NCI-H128 (cell line): Measurements from ENCODE around the gene ERFL.
"Not testable (repeated sequence)": the region's sequence is repeated elsewhere in the genome, so short reads cannot be mapped to it uniquely, and the experiment has no call there.

Experiments
- DNase-seq: peaks from one replicate; lab custom pipeline; 2025; ENCODE audit not compliant: unreplicated experiment; lab: John Stamatoyannopoulos, UW

The ERFL gene

DNA sequence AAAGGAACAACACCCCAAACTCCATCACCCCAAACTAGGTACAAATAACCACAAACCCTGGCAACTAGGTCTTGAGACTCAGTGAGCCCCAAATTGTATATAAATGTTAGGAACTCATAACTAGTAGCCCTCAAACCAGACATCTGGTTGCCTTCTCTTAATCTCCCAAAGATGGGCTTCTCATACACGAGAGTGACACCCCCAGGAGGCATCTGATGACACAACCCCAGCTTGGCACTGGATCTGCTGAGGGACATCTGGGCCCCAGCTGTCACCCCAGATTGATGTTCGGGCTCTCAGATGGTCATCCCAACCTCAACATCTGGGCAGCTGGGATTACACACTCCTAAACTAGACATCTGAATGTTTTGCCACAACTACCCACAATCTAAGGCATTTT lies 16.1 kb upstream of the ERFL start:
- DNase-seq = no peak

DNA sequence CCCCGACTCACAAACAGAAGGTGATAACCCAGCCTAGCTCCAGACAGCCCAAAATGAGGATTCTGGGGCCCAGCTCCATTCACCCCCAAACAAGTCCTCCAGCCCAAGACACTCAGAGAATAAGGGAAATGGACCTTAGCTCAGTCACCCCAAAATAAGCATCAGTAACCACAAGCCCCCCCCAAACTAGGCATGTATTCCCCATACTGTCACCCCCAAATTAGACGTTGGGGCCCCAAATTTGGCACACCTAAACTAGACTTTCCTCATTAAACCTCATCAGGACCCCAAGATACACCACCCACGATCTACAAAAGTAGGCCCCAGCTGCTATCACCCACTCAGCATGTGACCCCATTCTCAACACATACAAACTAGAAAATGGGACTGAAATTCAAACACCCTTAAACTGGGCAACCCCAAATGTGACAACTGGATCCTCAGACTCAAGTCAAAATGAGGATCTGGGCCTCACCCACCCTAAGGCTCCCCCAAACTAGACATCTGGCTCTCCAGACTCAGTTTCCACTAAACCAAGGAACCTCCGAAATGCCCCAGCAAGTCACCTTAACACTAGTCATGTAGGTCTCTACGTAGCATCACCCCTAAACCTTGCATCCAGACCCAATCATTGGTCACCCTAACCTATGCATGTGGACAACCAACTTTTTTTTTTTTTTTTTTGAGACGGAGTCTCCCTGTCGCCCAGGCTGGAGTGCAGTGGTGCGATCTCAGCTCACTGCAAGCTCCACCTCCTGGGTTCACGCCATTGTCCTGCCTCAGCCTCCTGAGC lies 13.4 kb upstream of the ERFL start:
- DNase-seq = no peak

DNA sequence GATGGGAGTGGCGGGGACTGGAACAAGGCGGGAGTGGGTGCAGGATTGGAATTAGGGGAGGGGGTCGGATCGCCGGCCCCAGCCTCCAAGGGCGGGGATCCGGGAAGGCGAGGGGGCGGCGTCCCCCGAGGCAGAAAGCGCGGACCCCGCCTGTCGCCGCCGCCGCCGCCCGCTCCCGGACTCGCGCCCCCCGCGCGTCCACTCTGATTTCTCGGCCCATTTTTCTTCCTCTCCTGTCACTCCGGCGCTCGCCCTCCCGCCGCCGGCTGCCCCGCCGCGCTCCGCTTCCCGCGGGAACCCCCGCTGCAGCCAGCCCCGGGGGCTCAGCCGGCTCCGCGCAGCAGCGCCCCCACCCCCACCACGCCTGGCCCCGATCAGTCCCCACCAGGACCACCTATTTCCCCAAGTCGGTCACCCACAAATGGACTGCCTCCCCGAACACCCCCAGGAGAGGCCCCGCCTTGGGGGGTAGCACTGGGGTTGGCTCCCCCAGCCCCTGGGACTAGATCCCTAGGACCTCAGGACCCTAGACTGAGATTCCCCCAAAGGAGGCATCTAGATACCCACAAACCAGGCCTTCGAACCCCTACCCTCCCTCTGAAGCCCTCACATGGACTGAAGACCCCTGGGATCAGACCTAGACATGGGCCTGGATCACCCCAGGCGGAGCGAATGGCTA lies 12.6 kb upstream of the ERFL start:
- DNase-seq = no peak

DNA sequence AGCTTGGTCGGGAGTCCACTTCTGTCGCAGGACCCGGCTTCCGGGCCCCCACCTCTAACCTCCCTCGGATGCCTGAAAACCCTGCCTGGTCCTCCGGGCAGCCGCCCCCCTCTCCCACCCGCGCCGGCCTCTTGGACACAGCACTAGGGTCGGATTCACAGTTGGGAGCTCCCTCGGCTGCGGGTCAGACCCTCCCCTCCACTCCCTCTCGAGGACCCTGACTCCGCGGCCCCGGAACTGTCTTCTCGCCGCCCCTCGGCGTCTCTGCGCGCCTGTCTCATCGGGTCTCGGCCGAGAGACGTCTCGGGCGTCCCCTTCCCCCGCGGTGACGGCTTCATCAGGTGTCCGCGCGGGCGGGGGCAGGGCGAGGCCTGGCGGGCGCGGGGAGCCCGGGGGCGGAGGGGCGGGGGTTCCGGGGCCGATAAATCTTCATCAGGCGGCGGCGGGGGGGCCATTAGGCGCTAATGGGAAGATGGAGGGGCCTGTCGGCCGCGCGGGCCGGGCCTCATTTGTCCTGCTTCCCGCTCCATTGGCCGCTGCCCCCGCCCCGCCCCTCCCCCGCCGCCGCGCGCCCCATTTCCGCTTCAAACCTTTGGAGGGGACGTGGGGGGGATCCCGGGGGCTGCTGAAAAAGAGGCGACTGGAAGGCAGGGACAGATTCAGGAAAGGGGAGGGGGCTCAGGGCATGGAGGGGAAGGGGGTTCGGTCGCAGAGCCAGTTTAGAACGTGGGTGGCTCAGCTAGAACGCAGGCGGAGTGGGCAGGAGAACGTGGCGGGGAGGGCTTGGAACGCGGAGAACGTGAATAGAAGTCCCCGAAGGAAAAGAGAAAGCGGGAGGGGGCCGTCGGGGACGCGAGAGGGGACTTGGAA lies 11.8 kb upstream of the ERFL start:
- no peak for DNase-seq

DNA sequence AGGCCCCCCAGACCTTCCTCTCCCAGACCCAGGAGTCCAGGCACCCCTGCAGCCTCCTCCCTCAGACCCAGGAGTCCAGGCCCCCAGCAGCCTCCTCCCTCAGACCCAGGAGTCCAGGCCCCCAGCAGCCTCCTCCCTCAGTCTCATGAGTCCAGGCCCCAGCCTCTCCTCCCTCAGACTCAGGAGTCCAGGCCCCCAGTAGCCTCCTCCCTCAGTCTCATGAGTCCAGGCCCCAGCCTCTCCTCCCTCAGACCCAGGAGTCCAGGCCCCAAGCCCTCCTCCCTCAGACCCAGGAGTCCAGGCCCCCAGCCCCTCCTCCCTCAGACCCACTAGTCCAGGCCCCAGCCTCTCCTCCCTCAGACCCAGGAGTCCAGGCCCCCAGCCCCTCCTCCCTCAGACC lies 11.0 kb upstream of the ERFL start:
- DNase-seq = not testable (repeated sequence)

DNA sequence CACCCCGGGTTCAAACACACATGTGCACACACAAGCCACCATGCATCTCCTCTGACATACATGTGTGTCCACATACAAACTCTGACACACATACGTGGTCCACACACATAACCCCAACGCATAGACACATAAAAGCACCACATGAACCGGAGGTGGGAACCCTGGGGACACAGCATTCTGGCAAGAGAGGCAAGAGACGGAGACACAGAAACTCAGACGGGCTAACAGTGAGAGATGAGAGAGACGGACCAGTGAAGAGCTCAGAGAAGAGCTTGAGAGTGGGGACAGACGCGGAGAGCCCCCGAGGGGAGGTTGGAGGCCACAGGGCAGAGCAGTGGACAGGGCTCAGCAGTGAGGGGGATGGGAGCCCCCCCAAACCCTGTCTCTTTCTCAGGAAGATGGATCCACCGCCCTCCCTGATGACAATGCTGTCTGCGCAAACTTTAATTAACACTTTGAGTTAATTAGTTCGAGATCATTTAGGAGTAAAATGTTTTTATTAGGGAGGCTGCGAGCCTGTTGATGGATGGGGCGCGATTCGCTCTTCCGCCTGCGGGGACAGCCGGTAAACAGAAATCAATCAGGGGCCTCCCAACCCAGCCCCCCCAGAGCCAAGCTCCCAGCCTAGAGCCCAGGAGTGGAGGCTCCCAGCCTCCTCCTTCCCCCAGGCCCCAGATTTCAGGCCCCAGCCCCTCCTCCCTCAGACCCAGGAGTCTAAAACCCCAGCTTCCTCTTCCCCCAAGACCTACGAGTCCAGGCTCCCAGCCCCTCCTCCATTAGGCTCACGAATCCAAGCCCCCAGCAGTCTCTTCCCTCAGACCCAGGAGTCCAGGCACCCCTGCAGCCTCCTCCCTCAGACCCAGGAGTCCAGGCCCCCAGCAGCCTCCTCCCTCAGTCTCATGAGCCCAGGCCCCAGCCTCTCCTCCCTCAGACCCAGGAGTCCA lies 9.5 kb upstream of the ERFL start:
- no peak for DNase-seq

DNA sequence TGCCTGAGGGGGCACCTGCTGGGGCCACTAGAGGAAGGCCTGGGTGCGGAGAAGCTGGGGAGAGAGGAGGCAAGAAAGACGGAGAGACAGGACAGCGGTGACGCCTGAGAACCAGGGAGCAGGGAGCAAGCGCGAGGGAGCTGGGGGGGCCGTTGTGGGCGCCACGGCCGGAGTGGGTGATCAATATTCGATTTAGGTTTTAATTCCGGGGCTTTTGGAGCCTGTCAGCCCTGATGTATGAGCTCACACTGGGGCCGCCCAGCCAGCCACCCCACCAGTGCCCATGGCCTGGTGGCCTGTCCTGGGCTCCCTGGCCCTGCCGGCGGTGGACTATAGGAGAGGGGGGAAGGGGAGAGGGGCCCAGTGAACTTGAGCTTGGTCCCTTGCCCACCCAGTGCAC lies 8.7 kb upstream of the ERFL start:
- no peak for DNase-seq

DNA sequence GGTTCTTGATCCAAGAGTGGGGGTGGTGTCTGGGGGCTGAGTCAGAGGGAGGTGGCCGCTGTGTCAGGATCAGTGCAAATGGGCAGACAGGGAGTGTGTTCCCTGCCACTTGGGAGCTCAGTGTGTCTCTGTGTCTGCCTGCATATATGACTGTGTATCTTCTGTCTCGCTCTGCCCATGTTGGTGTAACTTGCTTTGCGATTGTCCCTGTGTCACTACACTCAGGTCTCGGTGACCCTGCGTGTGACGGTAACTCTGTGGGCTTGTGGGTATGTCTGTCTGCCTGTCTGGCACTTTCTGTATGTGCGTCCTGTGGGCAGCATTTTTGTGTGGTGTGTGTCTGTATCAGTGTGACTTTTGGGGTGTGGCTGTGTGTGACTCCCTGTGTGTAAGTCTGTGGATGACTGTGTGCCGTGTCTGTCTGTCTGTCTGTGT lies 8.2 kb upstream of the ERFL start:
- no peak for DNase-seq

DNA sequence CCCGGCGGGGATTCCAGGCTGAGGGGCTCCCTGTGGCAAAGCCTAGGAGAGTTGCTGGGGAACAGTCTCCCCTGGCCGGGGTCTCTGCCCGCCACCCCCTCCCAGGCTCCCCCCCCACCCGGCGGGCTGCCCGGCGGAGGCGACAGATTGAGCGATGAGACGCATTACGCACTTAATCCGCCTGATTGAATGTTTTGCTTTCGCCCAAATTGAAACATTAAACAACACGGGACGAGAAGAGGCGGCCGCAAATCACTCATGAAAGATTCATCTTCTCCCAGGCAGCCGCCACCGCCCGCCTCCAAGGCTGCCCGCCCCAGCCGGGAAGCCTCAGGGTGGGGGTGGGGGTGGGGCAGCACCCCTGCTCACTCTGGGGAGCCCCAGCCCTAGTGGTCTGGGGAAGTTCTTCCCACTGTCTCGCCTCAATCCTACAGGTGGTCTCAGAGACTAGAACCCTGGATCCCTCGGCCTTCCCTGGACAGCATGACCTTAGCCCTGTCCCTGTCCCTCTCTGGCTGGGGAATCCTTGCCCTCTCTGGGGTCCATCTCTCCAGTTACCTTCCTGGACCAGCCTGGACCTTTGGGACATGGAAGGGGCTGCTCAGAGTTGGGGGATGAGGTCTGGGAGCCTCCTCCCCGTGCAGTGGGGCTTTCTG lies 7.6 kb upstream of the ERFL start:
- DNase-seq = no peak

DNA sequence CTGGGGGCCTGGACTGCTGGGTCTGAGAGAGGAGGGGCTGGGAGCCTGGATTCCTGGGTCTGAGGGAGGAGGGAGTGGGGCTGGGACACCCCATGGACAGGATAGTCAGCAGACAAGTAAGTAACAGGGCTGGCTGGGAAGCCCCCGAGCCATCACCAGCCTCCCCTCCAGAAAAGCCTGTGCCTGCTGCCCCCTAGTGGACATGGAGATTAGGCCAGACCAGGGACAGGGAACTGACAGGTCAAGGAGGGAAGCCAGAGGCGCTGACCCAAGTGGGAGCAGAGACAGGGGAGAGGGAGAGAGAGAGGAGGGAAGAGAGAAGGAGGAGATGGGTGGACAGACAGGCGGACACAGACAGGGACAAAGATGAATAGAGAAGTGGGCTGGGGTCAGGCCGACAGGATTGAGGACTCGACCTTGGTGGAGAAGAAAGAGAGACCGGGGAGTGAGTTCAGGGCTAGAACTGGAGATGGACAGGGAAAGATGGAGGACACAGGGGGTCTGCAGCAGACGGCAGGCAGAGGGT lies 6.7 kb upstream of the ERFL start:
- peak; percentile 43 for DNase-seq

DNA sequence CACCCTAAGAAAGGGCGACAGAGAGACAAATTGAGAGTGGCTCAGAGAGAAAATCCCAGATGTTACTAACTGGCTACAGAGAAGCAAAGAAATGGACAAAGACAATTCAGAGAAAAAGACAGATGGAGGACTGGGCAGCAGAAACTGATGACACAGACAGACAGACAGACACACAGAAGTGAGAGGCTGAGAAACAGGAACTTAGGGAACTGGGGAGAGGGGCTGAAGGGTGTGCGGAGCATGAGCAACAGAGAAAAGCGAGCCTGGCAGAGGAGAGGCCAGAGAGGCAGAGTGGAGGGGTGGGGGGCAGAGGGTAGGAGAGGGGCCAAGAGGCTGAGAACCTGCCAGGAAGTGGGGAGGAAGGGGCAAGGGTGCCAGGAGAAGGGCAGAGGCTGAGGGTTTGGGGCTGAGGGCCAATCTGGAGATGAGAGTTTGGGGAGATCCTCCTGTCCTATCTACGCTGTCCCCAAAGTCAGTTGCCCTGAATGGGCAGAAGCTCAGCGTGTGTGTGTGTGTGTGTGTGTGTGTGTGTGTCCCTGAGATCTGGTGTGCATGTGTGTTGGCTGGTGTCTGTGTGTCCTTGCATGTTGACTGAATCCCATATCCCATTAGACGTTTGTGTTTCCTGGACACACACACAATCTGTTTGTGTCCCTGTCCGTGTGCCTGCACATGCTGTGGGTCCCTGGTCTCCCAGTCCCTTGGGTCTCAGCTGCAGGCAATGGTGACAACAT lies 5.6 kb upstream of the ERFL start:
- DNase-seq = no peak

DNA sequence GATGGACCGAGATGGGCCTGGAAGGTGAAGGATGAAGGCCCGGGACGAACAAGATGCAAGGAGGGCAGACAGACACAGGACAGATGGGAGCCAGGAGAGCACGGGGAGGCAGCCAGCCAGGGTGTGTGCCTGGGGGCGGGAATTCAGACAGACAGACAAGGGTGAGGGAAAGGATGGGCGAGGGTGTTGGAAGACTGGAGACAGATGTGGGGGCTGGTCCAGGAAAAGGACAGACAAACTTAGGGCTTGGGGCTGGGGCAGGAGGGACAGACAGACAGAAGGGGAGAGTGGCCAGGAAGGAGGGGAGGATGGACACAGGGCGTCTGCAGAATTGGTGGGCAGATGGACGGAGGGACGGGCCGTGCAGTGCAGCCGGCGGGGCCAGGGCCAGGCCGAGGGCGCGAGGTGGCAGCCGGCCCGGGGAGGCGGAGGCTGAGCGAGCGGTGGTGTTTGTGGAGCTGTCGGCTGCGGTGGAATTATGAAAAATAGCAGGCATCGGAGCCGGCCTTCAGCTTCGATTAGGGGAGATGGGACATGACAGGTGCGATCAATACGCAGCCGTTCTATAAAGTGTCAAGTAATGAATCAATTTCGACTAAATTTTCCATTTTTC lies 4.6 kb upstream of the ERFL start:
- DNase-seq = no peak

DNA sequence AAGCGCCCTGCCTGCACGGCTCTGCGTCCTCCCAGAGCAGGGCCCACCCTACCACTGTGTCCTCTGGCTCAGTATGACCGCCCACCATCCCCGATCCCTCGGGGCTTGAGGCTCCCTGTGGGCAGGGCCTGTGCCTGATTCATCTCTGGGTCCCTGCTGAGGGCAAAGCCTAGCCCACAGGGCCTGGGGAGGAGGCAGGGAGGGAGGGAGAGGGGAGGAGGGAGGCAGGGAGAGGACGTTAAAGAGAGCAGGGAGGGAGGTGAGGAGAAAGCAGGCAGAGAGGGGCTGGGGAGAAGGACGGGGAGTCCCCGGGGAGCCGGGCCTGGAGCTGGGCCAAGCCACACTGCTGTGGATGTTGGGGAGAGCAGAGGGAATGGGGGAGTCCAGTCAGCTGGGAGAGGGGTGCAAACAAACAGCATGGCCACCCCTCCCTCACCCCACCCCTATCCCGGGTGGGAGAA lies 4.0 kb upstream of the ERFL start:
- DNase-seq = no peak

DNA sequence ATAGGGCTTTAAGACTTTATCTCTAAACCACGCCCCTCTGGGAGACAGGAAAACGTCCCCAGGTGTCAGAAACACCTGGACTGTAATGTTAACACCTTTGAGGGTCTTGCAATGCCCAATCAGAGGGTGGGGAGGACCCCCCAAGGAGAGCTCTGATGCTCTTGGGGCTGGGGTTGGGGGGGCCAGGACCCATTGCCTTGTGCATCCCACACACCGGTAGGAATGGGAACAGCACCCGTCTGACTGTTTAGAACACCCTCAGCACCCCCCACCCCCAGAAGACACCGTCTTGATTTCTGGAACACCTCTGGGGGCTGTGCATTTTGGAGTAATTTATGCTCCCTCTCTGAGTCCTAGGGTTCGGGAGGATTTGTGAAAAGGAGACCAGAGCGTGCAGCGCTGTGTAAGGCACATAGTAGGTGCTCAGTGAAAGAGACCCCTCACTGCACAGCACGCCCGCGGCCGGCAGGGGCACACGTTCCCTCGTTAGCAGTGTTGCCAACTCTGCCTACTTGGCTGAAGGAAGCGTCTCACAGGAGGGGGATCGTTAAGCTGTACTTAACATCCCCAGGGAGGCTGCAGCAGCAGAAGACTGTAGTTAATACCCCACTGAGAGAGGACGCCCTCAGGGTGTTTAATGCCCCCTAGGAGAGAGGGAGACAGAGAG lies 2.8 kb upstream of the ERFL start:
- no peak for DNase-seq

DNA sequence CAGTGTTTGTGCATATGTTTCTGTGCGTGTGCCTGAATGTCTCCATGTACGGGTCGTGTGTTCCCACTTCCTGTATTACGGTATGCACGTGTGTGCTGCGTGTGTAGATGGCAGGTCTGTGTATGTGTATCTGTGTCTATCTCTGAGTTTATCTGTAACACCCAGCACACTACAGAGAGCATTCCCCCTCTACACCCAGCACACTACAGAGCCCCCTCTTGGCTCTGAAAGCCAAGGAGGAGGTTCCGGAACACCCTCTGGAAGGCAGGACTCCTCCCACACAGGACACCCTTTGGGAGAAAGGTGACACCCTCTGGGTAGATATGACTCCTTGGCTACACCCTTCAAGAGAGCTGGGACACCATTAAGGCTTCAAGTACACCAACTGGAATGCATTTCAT lies 2.1 kb upstream of the ERFL start:
- no peak for DNase-seq

DNA sequence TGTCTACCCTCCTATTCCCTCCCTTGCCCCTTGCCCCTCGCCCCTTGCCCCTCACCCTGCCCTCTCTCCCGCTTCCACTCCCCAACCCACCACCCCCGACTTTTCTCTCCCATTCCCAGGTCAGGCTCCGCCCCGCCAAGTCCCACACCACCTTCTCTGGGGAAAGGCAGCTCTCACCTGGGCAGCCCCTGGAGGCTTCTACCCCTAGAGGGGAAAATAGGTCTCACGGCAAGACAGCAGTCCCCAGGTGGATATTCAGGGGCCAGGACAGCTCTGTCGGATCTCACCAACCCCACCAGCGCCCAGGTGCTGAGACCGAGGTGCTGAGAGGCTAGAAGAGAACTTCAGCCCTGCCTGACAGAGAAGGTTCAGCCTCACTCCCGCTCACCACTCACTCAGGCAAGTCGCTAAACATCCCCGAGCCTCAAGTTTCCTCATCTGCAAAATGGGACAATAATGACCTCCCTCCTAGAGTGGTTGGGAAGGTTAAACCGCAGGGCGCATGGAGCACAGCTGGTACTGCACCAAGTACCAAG lies 1.4 kb upstream of the ERFL start:
- no peak for DNase-seq

DNA sequence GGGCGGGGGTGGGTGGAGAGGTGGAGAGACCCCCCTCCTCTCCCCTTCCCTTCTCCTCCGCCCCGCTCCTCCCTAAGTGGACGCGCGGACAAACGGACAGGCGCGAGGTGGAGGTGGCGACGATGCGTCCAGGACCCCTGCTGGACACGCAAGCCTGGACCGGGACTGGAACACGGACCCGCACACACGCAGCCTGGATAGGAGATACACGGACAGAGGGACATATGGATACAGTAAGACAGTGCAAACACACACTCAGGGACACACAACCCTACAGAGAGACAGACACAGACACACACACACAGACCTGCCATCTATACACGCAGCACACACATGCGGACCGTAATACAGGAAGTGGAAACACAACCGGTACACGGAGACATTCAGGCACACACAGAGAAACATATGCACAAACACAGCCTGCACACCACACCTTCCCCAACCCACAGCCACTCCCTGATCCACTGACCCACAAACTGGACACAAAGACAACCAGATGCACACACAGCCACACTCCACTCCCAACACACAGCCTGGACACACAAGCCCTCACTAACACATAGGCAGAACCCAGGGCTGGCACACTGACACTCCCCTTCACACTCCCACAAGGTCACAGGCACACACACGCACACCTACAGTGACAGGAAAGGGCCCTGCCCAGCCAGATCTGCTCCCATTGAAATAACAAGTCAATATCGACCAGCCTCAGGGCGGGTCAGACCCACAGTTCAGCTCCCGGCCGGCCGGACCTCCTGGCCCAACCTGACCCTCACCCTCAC lies 696 bp upstream of the ERFL start:
- no peak for DNase-seq
